HEK293 (cell line): ENCODE data around the gene ST7L.

Experiments
- CTCF ChIP-seq: fragments of 450-650 bp; formaldehyde crosslinking; IDR thresholded peaks from 2 replicates; pipeline ENCODE4 v1.5.1; 2016; ENCODE audit warnings: missing biosample characterization, missing genetic modification characterization
- TCF7L2 ChIP-seq: IDR thresholded peaks from 2 replicates; pipeline ENCODE4 v1.6.1; 2011; ENCODE audit warnings: low read depth, mild to moderate bottlenecking, inconsistent platforms, low read length, moderate library complexity, borderline replicate concordance
- ZNF121 ChIP-seq: fragments of 450-650 bp; formaldehyde crosslinking; IDR thresholded peaks from 2 replicates; pipeline ENCODE4 v1.5.1; 2016; ENCODE audit warnings: missing biosample characterization, missing genetic modification characterization
- ZNF501 ChIP-seq: fragments of 450-650 bp; formaldehyde crosslinking; IDR thresholded peaks from 2 replicates; pipeline ENCODE4 v1.5.1; 2016; ENCODE audit warnings: missing biosample characterization, missing genetic modification characterization
- ZNF571 ChIP-seq: fragments of 450-650 bp; formaldehyde crosslinking; IDR thresholded peaks from 2 replicates; pipeline ENCODE4 v1.5.0; 2017; ENCODE audit warnings: missing biosample characterization, missing genetic modification characterization

DNA sequence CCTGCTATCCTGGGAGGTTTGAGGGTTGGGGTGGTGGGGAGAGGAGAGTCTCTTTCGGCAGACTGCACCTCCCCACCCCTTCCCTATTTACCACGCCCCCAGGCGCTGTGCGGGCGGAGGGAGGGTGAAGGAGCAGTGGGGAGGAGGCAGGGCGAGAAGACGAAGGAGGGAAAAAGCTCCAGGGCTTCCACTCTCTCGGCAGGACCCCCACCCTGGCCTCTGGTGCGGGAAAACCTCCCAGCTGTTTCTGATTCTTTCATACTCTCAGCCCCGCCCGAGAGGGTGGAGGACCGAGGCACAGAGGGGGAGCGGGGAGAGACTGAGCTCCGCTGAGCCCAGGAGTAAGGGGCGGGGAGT, 111.0 kb downstream of the ST7L start:
- TF ChIP-seq CTCF (tag by site-specific recombination) (no peak), ZNF571 (no peak), ZNF501 (no peak), ZNF121 (tag by site-specific recombination) (no peak), TCF7L2 (no peak)
